Loucy (cell line): ENCODE data around the gene OPRL1.
A peak's percentile ranks its signal among the peaks of the same experiment; 100 is the strongest.

ENCODE experiments used
- H2AFZ ChIP-seq: fragments of 200-600 bp; sonication (generic); 2 replicates; pipeline ENCODE4 v1.6.0; 2016; ENCODE audit warnings: antibody characterized with exemption, mild to moderate bottlenecking, low read length, moderate library complexity
- H3F3A ChIP-seq: fragments of 200-600 bp; 2 replicates; pipeline ENCODE4 v1.6.0; 2016; ENCODE audit warnings: antibody characterized with exemption, low read depth, mild to moderate bottlenecking
- H3K27me3 ChIP-seq: fragments of 200-600 bp; sonication (generic); 2 replicates; pipeline ENCODE4 v1.6.1; 2014; ENCODE audit warnings: low read length, mild to moderate bottlenecking; ENCODE audit not compliant: insufficient read depth, poor library complexity, severe bottlenecking
- H3K36me3 ChIP-seq: fragments of 200-600 bp; sonication (generic); 2 replicates; pipeline ENCODE4 v1.6.1; 2016; ENCODE audit warnings: low read length; ENCODE audit not compliant: insufficient read depth
- H3K4me1 ChIP-seq: fragments of 200-600 bp; sonication (generic); 2 replicates; pipeline ENCODE4 v1.5.1; 2014; ENCODE audit warnings: low read length, mild to moderate bottlenecking; ENCODE audit not compliant: insufficient read depth, poor library complexity, severe bottlenecking
- H3K4me2 ChIP-seq: fragments of 200-600 bp; sonication (generic); 2 replicates; pipeline ENCODE4 v1.6.0; 2014; ENCODE audit warnings: antibody characterized with exemption, low read length, low read depth, mild to moderate bottlenecking; ENCODE audit not compliant: poor library complexity, severe bottlenecking
- H3K4me3 ChIP-seq: fragments of 200-600 bp; sonication (generic); 2 replicates; pipeline ENCODE4 v1.5.1; 2014; ENCODE audit warnings: low read length, mild to moderate bottlenecking, mixed read lengths; ENCODE audit not compliant: poor library complexity, severe bottlenecking
- H3K79me2 ChIP-seq: fragments of 200-600 bp; sonication (generic); 2 replicates; pipeline ENCODE4 v1.6.1; 2014; ENCODE audit warnings: low read length; ENCODE audit not compliant: insufficient read depth
- H3K9ac ChIP-seq: fragments of 200-600 bp; sonication (generic); 2 replicates; pipeline ENCODE4 v1.6.0; 2014; ENCODE audit warnings: mild to moderate bottlenecking, low read depth, low read length, moderate library complexity; ENCODE audit not compliant: poor library complexity, severe bottlenecking
- H3K9me2 ChIP-seq: fragments of 200-600 bp; sonication (generic); replicated peaks from 2 replicates; pipeline ENCODE4 v1.6.1; 2016; ENCODE audit warnings: low read depth, low read length, mixed read lengths
- H3K9me3 ChIP-seq: fragments of 200-600 bp; sonication (generic); 2 replicates; pipeline ENCODE4 v1.6.1; 2014; ENCODE audit warnings: mild to moderate bottlenecking, antibody characterized with exemption, low read length, low read depth; ENCODE audit not compliant: insufficient read depth
- H4K20me1 ChIP-seq: fragments of 200-600 bp; sonication (generic); 2 replicates; pipeline ENCODE4 v1.6.0; 2014; ENCODE audit warnings: antibody characterized with exemption, low read length, mild to moderate bottlenecking; ENCODE audit not compliant: insufficient read depth, poor library complexity, severe bottlenecking
- EZH2phosphoT487 ChIP-seq: fragments of 200-600 bp; IDR thresholded peaks from 2 replicates; pipeline ENCODE4 v1.6.1; 2018; ENCODE audit warnings: antibody characterized with exemption, mild to moderate bottlenecking, moderate library complexity, borderline replicate concordance
- TF ChIP-seq, protein P1 (sequence below): fragments of 200-600 bp; sonication (generic); conservative IDR thresholded peaks from 2 replicates; pipeline ENCODE4 v1.5.1; 2014; ENCODE audit warnings: mild to moderate bottlenecking, antibody characterized with exemption, low read length

Gene OPRL1

DNA sequence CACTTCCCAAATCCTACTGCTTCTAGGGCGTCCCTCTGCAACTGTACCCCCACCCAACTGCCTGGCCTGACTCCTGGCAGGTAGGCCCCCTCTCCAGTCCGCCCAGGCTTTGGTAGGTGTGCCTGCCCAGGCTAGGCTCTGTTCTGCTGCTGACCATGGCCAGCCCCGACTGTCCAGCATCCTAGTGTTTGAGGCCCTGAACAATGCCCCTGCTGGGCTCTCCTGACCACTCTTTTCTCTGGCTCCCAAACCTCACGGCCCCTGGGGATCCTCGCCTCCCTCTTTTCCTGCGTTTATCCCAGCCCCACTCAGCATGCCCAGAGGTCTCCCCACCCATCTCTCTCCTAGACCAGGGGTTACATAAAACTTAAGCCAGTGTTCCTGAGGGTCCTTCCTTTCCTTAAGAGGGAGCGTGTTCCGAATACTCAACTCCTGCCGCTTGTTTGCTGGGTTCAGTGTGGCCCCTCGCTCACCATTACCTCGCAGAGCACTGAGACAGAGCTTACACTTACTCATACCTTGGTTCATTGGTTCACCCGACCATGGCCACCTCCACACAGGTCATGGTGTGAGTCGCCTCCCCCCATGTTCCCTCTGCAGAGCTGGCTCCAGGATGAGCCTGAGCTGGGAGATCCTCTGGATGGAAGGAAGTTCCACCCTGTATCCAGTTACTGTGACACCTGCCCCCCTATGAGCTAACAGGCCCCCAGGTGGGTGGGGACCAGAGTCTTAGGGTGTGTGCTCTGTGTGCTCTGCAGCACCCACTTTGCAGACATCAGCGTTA lies 63.3 kb downstream of the OPRL1 start:
- no peak overlapping the region for H3K9ac ChIP-seq
- H3F3A ChIP-seq, result no peaks in the 10 kb centered on the region
- H3K4me1 ChIP-seq, result peaks cover 11% of the 10 kb centered on the region
- TF ChIP-seq, protein P1, sequence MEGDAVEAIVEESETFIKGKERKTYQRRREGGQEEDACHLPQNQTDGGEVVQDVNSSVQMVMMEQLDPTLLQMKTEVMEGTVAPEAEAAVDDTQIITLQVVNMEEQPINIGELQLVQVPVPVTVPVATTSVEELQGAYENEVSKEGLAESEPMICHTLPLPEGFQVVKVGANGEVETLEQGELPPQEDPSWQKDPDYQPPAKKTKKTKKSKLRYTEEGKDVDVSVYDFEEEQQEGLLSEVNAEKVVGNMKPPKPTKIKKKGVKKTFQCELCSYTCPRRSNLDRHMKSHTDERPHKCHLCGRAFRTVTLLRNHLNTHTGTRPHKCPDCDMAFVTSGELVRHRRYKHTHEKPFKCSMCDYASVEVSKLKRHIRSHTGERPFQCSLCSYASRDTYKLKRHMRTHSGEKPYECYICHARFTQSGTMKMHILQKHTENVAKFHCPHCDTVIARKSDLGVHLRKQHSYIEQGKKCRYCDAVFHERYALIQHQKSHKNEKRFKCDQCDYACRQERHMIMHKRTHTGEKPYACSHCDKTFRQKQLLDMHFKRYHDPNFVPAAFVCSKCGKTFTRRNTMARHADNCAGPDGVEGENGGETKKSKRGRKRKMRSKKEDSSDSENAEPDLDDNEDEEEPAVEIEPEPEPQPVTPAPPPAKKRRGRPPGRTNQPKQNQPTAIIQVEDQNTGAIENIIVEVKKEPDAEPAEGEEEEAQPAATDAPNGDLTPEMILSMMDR, result no peak
- no peak for TF ChIP-seq EZH2phosphoT487
- H4K20me1 ChIP-seq, result no peaks in the 10 kb centered on the region
- no peak overlapping the region for H2AFZ ChIP-seq
- H3K79me2 ChIP-seq, result no peaks in the 10 kb centered on the region
- peaks cover 35% of the 10 kb centered on the region; the same call in 1 of the 2 replicates for H3K9me3 ChIP-seq
- peak overlapping the region; percentile 24 for H3K4me2 ChIP-seq
- no peak overlapping the region for H3K4me3 ChIP-seq
- H3K27me3 ChIP-seq, result no peaks in the 10 kb centered on the region
- no peaks in the 10 kb centered on the region for H3K9me2 ChIP-seq
- H3K36me3 ChIP-seq, result no peaks in the 10 kb centered on the region

DNA sequence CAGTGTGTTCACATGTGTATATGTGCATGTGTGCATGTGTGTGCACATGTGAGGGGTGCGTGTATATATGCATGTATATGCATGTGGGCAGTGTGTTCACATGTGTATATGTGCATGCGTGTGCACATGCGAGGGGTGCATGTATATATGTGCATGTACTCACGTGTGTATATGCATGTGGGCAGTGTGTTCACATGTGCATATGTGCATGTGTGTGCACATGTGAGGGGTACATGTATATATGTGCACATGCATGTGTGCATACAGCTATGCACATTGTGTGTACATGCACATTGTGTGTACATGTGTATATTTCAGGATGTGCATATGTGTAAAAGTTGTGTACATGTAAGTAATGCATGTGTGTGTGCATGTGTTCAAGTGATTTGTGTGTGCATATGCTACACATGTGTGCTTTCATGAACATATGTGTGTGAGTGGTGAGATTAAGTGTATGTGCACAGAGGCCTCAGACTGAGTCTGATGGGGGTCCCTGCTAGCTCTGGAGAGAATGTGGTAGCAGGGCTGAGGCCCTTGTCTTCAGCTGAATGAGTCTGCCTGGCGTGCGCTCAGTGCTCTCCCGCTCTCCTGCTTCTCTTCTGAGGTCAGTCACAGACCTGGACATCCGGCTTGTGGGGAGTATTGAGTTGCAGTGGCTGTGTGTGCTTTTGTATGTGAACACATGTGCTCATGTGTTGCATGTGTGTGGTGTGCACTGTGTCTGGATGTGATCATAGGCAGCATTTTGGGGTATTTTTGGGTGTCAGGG lies 64.4 kb downstream of the OPRL1 start:
- Histone ChIP-seq H3K36me3 (no peaks in the 10 kb centered on the region), H3K79me2 (no peaks in the 10 kb centered on the region), H3K9me3 (peaks cover 38% of the 10 kb centered on the region; the same call in 1 of the 2 replicates), H3K4me2 (no peak overlapping the region), H3K9me2 (no peaks in the 10 kb centered on the region), H3F3A (no peaks in the 10 kb centered on the region), H3K4me3 (no peak overlapping the region), H4K20me1 (no peaks in the 10 kb centered on the region), H2AFZ (no peak overlapping the region), H3K9ac (no peak overlapping the region), H3K4me1 (peaks cover 11% of the 10 kb centered on the region), H3K27me3 (no peaks in the 10 kb centered on the region)
- TF ChIP-seq EZH2phosphoT487, result no peak

DNA sequence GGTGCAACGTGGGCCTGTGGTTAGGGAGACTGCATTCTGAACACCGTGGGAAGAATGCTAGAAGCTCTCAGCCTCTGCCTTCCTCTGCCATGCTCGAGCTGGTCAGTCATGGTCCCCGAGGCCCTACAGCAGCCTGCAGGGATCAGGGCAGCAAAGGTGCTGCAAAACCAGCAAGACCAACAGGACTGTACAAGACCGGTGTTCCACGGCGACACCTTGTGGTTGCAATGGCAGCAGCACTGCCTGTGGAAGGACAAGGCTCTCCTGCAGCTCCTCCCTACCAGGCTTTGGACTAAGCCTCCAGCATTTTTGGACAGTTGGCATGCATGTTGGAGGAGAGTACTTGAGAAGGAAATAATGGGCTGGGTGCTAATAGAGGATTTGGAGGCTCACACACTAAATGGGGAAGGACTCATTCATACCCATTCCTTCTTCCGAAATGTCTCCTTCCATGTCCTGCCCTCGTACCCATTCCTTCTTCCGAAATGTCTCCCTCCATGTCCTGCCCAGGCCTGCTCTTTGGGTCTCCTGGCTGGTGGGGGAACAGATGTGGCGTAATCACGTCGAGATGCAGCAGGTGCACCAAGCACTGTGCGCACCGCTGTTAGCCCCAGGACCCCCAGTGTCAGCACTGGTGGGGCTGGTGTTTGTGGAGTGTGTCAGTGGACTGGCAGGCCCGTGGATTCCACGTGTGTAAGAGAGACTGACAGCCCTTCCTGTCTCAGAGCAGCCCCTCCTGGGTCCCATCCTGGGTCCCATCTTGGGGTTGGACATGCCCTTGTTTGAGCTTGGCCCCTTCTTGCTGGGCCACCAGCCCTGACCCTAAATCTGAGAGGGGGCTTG lies 65.8 kb downstream of the OPRL1 start:
- H4K20me1 ChIP-seq, result no peaks in the 10 kb centered on the region
- peaks cover 49% of the 10 kb centered on the region; the same call in 1 of the 2 replicates for H3K9me3 ChIP-seq
- no peak overlapping the region for H2AFZ ChIP-seq
- no peak overlapping the region for H3K4me2 ChIP-seq
- H3K4me3 ChIP-seq, result no peak overlapping the region
- H3K27me3 ChIP-seq, result no peaks in the 10 kb centered on the region
- H3K9ac ChIP-seq, result no peak overlapping the region
- no peak for TF ChIP-seq EZH2phosphoT487
- TF ChIP-seq, protein P1, result peak; percentile 50
- peaks cover 11% of the 10 kb centered on the region for H3K4me1 ChIP-seq
- no peaks in the 10 kb centered on the region for H3K9me2 ChIP-seq
- no peaks in the 10 kb centered on the region; the same call in 1 of the 2 replicates for H3F3A ChIP-seq
- H3K36me3 ChIP-seq, result no peaks in the 10 kb centered on the region
- no peaks in the 10 kb centered on the region for H3K79me2 ChIP-seq
